ENCODE results near the gene ADCY3.

The ADCY3 gene

DNA sequence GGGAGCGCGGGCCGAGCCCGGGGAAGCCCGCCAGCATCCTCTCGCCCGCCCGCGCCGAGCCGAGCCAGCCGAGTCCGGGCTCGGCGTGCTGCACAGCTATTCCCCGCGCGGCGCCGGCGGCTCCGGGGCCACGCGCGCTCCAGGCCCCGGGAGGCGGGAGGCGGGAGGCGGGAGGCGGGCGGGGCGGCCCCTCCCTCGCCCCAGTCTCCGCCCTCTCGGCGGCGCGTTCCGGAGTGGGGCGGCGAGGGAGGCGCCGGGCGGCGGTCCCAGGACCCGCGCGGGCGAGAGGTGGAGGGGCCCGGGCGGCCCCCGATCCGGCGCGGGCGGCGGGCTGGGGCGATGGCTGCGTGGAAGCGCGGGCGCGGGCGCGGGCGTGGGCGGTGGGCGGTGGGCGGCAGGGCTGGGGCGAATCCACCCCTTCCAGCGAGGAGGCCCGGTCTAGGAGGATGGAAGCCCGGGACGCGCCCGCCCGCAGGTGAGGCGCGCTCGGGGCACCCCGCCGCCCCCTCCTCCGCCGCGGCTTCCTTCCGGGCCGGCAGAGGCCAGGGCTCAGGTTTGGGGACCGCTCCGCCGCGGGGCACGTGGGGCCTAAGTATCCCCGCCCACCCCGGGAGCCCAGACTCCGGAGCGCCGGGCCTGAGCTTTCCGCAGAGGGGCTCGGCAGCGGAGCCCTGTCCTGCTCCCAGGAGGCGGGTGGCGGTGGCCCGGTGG is at the start of gene ADCY3:
Gene ADCY3 (minus strand): TSS at position 140 of the 711 bp plus-strand sequence. CDS start 1,250 bp downstream, outside the sequence.
- DNase-seq (ENCODE audit: low spot score): peak; percentile 52

DNA sequence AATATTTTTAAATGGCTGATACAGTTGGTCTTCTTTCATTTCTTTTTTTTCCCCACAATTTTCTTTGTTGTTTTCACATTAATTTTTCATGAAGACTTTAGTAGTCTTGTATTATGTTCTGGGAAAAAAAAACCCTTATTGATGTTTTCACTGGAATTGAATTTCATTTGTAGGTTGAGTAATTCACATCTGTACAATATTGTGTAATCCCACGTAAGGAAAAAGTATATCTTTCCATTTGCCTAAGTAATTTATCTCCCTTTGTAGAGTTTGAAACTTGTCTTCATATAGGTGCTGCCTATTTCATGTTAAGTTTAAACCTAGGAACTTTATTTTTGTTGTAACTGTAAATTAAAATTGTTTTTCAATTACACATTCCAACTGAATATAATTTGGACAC is 49.7 kb upstream of the ADCY3 start:
- no peak for DNase-seq (ENCODE audit: low spot score)

DNA sequence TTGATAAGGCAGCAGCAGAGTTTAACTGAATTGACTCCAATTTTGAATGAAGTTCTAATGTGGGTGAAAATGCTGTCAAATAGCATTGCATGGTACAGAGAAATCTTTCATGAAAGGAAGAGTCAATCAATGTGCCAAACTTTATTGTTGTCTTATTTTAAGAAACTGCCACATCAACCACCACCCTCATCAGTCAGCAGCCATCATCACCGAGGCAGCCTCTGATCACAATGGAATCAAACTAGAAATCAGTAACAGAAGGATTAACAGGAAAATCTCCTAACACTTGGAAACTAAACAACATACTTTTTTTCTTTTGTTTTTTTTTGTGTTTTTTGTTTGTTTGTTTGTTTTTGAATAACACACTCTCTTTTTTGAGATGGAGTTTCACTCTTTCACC is 41.9 kb upstream of the ADCY3 start:
- DNase-seq (ENCODE audit: low spot score): no peak

DNA sequence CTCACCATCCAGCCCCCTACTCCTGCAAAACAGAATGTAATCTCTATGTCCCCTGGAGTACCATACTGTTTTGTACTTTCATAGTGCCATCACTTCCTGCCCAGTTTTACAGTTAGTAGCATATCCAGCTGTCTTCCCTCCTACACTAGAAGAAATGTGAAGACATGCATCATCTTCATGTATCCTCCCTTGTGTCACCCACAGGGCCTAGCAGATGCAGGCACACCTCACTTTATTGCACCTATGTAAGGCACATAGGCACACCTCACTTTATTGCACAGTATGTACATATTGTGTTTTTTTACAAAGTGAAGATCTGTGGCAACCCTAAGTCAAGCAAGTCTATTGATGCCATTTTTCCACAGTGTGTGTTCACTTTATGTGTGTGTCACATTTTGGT is 39.7 kb upstream of the ADCY3 start:
- no peak for DNase-seq (ENCODE audit: low spot score)

DNA sequence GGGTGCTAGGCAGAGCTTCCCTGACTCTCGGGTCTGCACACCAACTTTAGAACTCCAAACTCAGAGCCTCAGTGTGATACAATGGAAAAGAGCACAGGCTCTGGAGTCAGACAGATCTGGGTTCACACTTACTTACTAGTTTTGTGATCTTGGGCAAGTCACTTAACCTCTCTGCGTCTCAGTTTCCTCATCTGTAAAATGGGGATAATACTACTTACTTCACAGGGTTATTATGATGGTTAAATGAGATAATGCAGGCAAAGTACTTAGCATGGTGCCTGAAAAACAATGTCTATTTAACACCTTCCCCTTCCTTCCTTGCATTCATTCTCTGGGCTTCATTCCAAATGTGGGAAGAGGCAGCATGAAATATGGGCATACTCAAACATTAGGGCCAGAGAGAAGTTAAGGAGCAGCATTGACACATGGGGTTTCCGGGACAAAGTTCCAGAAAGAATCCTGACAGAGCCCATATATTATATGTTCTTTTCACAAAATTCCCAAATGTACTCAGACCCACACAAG is 38.4 kb upstream of the ADCY3 start:
- DNase-seq (ENCODE audit: low spot score): no peak

DNA sequence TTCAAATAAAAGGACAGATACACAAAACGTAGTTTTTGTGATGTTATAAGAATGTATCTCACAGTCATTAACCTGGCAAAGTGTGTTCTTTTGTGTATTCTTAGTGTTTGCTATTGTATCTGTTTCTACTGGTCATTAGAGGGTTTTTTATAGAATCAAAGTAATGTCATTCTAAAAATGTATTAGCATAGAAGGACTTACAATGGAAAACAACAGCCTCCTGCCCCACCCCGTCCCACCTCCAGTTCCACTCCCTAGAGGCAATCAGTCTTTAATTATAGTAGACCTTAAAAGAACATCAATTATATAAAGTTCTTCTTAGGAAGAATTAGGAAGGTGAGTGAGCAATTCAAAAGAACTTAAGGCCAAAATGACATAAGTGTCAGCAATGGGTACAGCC is 37.9 kb upstream of the ADCY3 start:
- DNase-seq (ENCODE audit: low spot score): no peak

DNA sequence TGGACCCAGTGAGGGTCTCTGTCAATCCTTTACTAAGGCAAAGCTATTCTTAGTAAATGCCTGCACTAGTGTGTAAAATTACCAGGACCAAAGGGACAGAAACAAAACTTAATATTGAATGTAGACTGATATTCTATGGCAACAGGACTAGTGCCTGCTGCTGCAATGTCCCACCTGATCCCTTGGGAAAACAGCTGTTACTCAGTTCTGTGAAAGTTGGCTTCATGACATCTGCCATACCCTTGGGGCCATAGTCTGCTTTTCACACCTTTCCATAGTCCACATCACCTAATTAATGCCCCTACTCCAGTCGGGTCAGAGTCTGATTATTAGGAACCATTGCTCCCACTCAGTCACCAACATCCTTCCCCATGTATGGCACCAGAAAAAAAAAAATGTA is 37.2 kb upstream of the ADCY3 start:
- DNase-seq (ENCODE audit: low spot score): no peak

DNA sequence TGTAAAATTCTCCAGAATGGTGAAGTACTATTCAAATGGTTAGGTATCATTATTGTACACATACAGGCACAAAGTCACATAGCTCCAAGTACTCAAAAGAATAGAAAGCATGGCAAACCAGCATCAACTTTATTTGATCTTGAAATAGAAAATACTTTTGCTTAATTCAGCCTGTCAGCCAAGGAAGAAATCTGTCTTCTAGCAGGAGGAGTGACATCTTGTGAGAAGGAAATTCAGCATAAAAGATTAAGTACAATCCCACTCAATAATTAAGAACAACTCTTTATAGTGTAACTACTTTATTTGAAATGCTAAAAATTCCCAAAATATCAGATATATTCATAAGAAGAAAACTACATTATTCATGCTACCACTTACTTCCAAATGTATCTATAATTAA is 35.9 kb upstream of the ADCY3 start:
- DNase-seq (ENCODE audit: low spot score): no peak

DNA sequence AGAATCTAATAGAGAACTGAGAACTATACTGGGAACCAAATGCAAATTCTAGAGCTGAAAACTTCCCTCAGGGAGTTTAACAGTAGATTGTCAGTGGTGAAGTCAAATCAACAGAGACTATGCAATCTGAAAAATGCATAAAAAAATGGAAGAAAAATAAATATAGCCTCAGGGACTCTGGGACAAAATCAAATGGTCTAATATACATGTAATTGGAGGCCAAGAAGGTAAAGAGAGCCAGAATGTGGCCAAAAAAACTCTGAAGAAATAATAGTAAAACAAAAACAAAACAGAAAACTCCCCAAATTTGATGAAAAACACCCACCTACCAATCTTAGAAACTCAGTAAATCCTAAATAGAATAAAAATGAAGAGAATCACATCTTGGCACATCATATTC is 35.2 kb upstream of the ADCY3 start:
- no peak for DNase-seq (ENCODE audit: low spot score)

DNA sequence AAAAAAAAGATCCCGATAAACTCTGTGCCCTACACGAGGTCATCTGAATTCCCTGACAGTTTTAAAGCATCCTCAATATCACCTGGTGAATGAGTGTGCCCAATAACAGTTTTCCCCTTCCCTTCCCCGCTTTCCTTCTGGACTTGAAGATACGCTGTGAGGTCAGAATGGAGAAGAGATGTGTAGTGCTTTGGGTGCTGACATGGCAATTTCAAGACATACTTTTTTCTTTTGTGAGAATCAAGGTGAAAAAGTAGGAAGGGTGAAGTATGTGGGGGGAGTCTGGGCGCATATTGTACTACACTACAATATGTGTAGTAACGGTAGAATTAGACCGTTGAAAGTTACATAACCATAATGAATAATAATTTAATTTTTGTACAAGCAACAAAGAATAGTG is 30.1 kb upstream of the ADCY3 start:
- no peak for DNase-seq (ENCODE audit: low spot score)

DNA sequence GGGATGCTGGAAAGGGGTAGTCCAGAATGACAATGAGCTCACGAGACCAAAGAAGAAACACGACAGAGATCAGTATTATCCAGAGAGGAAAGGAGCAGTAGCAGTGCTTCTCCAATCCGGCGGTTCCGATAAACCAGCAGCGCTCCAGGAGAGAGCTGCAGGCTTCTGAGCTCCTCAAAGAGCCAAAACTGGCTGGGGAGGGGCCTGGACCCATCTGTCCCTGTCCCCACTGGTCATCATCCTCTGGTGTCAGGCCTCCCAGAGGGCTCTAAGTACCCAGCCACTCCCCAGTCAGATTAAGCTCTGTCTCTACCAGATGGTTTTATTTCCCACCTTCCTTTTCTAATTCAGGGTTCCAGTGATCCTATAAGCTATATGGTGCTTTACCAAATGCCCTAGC is 28.5 kb upstream of the ADCY3 start:
- DNase-seq (ENCODE audit: low spot score): no peak

DNA sequence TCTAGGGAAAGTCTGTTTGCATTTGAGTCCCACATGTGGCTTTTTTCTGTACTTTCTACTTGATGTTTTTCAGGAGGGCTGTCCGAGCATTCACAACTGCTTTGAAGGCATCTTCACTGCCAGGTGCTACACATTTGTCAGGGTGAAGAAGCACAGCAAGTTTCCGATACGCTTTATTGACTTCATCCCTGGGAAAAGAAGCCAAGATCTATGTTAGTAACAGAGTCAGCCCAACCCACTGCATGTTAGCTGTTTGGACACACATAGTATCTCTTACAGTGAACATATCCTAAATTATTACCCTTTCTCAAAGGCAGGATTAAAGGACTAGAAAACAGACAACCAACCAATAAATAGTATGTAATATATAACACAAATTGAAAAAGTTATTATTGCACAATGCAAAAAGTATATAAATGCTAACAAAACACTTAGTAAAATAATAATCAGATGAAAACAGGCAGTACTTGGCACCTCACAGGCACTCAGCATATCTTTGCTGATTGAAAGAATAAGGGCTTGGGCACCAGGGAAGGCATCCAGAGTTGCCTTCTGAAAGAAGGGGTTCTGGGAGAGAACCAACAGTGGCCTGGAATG is 27.6 kb upstream of the ADCY3 start:
- DNase-seq (ENCODE audit: low spot score): no peak

DNA sequence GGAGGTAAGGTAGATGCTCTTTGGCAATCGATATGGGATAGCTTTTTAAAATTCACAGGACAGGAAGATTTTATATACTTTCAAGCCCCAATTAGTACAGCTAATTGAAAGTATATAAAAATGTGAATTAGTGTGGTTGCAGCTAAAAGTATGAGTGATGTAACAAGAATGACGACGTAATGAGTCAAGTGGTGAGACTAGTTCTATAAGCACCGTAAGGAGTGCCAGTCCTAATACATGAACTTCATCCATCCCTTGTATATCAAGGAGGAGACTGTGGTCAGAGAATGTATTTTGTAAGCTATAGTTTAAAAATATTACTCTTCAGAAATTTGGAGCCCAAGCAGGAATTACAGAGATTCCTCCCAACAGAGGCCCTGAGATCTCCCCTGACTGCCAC is 25.9 kb upstream of the ADCY3 start:
- no peak for DNase-seq (ENCODE audit: low spot score)

DNA sequence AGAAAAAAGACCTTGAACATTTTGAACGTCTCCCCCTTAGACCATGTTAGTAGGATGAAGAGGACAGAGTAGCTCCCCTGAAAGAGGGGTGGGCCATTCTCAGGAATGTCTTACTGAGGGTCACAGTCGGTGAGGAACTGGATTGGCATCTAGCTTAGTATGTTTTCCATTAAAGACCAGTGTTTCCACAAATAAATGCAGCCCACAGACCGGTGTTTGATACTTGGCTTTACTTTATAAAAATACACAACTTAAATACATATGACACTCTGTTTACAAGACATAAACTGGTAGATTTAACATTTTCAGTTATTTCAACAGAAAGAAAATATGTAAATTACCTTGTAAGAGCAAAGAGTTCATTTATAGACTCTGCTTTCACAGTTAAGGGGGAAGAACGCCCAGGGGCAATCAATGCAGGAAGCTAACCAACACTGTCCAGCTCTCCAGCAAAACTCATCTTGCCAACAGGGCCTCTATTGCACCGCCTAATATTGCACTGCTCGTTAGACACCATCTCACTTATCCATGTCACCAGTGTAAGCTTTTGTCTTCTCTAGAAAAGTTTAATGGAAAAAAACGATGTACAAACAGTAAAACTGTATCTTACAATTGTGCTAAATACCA is 23.5 kb upstream of the ADCY3 start:
- DNase-seq (ENCODE audit: low spot score): no peak

DNA sequence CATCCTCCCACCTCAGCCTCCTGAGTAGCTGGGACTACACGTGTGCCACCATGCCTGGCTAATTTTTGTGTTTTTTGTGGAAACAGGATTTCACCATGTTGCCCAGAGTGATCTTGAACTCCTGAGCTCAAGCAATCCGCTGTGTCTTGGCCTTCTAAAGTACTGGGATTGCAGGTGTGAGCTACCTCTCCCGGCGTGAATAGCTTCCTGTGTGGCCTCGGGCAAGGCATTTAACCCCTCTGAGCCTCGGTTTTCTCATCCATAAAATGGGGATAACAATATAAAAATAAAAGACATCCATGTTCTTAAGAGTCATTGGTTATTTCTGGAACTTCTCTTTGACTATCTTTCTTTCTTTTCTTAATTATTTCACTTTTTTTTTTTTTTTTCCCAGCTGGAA is 19.3 kb upstream of the ADCY3 start:
- no peak for DNase-seq (ENCODE audit: low spot score)

DNA sequence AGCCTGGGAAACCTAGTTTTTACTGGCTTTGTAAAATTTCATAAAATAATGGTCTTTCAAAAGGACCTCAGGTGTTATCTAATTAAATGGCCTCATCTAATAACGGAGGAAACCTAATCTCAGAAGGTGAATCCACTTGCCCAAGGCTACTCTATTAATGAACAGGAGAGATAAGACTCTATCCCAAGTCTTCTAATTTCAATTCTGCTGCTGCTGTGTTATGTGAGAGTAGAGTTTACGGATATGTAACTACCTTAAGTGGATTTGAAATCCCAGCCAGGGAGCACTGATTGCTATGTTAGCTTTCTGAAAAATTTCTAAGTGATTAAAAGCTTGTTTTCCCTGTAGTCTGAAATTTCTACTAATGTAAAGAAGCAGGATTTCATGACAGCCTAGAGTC is 17.2 kb upstream of the ADCY3 start:
- no peak for DNase-seq (ENCODE audit: low spot score)

DNA sequence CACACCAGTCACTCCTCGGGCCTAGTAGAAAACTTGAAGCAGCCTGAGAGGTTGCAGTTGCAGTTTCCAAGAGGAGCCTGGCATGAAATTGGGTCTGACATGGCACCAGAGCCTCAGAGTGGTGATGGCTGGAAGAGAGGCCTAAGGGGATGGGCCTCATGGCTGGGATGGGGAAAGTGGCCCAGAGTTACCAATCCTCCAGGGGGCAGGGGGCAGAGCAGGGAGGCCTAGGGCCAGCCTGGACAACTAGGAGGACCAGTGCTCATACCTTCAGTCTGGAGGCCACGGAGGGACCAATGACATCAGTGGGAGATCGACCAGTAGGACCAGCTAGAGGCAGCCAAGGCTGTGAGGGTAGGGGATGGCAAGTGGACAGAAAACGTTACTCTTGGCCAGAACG is 15.1 kb upstream of the ADCY3 start:
- DNase-seq (ENCODE audit: low spot score): no peak

DNA sequence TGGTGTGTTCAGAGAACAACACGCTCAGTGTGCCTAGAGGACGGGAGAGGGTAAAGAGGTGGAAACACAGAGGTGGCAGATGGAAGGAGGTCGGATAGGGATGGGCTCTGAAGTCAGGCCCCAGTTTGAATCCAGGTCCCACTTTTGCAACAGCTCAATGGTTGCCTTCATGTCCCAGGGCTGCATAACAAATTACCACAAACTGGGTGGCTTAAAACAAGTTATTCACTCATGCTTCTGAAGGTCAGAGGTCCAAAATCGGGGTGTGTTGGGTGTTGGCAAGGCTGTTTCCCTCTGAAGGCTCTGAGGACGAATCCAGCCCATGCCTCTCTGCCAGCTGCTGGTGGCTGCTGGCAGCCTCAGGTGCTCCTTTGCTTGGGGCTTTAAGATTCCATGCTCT is 12.7 kb upstream of the ADCY3 start:
- DNase-seq (ENCODE audit: low spot score): no peak

DNA sequence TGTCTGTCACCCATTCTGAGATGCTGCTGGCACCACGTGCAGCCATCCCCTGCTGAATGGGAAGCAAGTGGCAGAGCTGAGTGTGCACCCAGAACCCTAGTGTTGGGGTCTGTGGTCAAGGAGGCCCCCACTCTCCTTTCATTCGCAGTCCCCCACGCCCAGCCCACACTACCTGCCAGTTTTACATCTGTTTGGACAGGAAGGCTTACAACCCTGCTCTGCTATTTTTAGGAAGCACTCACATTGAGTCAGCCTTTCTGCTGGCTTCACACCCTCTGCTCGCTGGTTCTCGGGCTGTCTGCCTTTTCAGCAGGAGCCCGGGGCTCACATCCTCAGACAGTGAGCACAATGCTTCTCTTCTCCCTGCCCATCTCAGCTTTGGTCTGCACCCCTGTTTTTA is 10.7 kb upstream of the ADCY3 start:
- DNase-seq (ENCODE audit: low spot score): no peak

DNA sequence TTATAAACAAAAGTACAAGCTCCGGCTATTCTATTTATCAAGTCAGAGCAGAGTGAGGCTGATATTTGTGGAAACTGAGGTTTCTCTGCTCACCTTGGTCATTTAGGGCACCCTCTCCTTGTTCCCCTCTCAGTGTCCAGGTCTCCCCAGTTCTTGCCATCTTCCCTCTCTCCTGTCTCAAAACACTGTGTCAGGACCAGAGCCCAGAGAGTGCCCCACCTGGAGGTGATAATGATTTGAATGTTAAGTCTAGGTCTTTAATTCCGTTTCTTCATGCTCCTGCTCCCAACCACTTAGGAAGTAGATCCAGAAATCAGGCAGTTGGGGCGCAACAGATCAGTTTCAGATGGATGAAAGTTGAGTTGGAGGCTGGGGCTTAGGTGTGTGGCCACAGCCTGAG is 9.2 kb upstream of the ADCY3 start:
- DNase-seq (ENCODE audit: low spot score): no peak

DNA sequence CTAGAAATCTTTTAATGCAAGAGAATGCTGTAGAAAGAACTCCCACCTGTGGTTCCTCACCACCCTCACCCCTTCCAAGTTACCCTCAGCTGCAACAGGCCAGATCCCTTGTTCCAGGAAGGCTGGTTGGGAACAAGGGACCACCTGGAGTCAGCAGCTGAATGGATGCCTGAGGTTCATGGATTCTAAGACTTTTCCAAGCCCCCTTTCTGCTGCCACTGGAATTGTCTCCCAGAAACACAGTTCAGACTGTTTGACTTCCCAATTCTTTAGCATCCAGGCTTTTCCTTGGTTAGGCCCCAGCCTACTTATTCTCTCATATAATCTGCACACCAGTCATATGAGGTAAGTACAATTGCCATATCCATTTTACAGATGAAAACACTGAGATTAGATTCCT is 8.0 kb upstream of the ADCY3 start:
- no peak for DNase-seq (ENCODE audit: low spot score)

DNA sequence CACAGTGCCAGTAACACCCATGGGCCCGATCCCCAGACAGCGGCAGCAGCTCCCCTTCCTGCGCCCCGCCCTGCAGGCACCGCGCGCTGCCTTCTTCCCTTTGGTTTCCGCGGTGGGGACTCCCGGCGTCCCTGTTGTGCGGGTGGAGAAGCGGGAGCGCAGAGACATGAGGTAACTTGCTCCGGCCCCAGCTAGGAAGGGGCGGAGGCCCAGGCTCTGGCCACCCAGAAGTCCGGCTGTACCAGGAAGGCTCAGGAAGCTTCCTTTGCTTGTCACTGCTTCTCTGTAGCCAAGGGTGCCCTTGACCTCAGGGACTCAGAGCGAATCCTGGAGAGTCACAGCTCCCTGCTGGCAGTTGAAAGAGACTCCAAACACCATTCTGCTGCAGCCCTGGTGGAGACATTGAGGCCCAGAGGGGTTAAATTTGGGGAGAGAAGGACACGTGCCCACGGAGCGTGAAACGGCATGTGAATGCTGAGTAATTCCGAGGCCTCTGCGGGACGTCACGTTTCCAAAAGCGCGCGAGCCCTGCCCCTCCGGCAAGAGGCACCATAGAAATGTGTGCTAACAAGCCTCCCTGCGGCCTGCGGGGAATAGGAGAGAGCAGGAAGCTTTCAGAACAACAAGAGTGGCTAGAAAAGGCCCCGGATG is 6.7 kb upstream of the ADCY3 start:
- DNase-seq (ENCODE audit: low spot score): peak; percentile 44

DNA sequence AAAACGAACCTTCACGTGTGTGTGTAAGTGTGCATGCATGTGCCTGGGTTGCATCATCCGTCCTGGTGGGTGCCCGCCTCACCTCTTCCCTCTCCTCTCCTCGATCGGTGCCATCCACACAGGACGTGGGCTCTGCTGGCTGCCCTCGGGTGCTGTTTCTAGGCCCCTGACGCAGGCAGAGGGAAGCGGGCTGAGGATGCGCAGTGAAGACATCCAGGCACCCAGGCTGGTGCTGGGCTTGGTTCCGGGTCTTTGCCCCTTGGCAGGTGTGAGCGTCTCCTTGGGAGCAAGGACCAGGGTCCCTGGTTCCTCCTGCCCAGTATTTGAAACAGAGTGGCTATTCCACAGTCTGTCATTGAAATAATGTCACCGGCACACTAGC is 6.2 kb upstream of the ADCY3 start:
- DNase-seq (ENCODE audit: low spot score): no peak

All from hematopoietic multipotent progenitor cell treated with erythropoietin and hydrocortisone succinate and interleukin-3 and kit ligand, for 15 days (in vitro differentiated cells).